Smooth muscle cell (in vitro differentiated cells): Measurements from ENCODE around the gene PTPRG. TPM values are rescaled to one million over a fixed set of nuclear protein-coding genes. Genes with fewer than 3 reads are reported as not detected.
A peak's percentile ranks its signal among the peaks of the same experiment; 100 is the strongest.

Experiments
- DNase-seq: peaks from one replicate; lab custom pipeline; 2025; ENCODE audit not compliant: unreplicated experiment; lab: John Stamatoyannopoulos, UW
- H2AFZ ChIP-seq: fragments of 200-600 bp; sonication (generic); 2 replicates; pipeline ENCODE4 v1.6.0; 2016; ENCODE audit warnings: antibody characterized with exemption, low read depth, mild to moderate bottlenecking
- H3F3A ChIP-seq: fragments of 200-600 bp; sonication (generic); 2 replicates; pipeline ENCODE4 v1.6.0; 2017; ENCODE audit warnings: antibody characterized with exemption, low read depth
- H3K27ac ChIP-seq: fragments of 200-600 bp; sonication (generic); 2 replicates; pipeline ENCODE4 v1.5.1; 2016; ENCODE audit warnings: low read depth, mild to moderate bottlenecking
- H3K27me3 ChIP-seq: fragments of 200-600 bp; sonication (generic); 2 replicates; pipeline ENCODE4 v1.6.1; 2016; ENCODE audit warnings: low read depth, mild to moderate bottlenecking
- H3K36me3 ChIP-seq: fragments of 200-600 bp; sonication (generic); 2 replicates; pipeline ENCODE4 v1.5.1; 2016; ENCODE audit warnings: low read depth
- H3K4me1 ChIP-seq: fragments of 200-600 bp; sonication (generic); 2 replicates; pipeline ENCODE4 v1.5.1; 2016; ENCODE audit warnings: low read depth
- H3K4me2 ChIP-seq: fragments of 200-600 bp; sonication (generic); 2 replicates; pipeline ENCODE4 v1.6.0; 2016; ENCODE audit warnings: mild to moderate bottlenecking
- H3K4me3 ChIP-seq: fragments of 200-600 bp; sonication (generic); 2 replicates; pipeline ENCODE4 v1.5.1; 2016; ENCODE audit warnings: mild to moderate bottlenecking
- H3K79me2 ChIP-seq: fragments of 200-600 bp; sonication (generic); 2 replicates; pipeline ENCODE4 v1.6.0; 2016; ENCODE audit warnings: low read depth, mild to moderate bottlenecking
- H3K9ac ChIP-seq: fragments of 200-600 bp; sonication (generic); 2 replicates; pipeline ENCODE4 v1.6.0; 2016; ENCODE audit warnings: low read depth
- H3K9me3 ChIP-seq: fragments of 200-600 bp; sonication (generic); replicated peaks from 2 replicates; pipeline ENCODE4 v1.5.1; 2016; ENCODE audit warnings: low read depth
- H4K20me1 ChIP-seq: fragments of 200-600 bp; sonication (generic); 2 replicates; pipeline ENCODE4 v1.6.0; 2016; ENCODE audit warnings: low read depth
- CTCF ChIP-seq: fragments of 200-600 bp; sonication (generic); IDR thresholded peaks from 2 replicates; pipeline ENCODE4 v1.5.1; 2017; ENCODE audit warnings: borderline replicate concordance, mild to moderate bottlenecking, antibody characterized with exemption; ENCODE audit not compliant: insufficient read depth, poor library complexity, severe bottlenecking
- WGBS: methylation state at CpG from one replicate; pipeline ENCODE4 v1.1.7; 2016; ENCODE audit warnings: low lambda C conversion rate; 5-methylcytosine and 5-hydroxymethylcytosine counted together
- polyA plus RNA-seq: library from polyadenylated mRNA; unstranded; fragments of >200 nt; fragmentation: Nextera tagmentation; extraction: Ambion mirVana; gene quantifications from 2 replicates; pipeline ENCODE4 v1.2.1, GENCODE V29; 2016
- total RNA-seq: library from RNA; depleted of rRNA; stranded (reverse); fragments of >200 nt; gene quantifications from 2 replicates; pipeline ENCODE4 v1.2.3, GENCODE V29; 2014

PTPRG gene
- total and polyA plus RNA-seq, 2 experiments from 2014 or later, result 21.2 to 87.3 TPM

- Histone ChIP-seq H3K4me3 (no peak overlapping the region), H3F3A (no peaks in the 10 kb centered on the region), H3K4me2 (no peak overlapping the region), H4K20me1 (no peaks in the 10 kb centered on the region), H3K27ac (no peak overlapping the region), H2AFZ (no peak overlapping the region), H3K27me3 (no peaks in the 10 kb centered on the region), H3K4me1 (no peaks in the 10 kb centered on the region), H3K9ac (no peak overlapping the region), H3K79me2 (no peaks in the 10 kb centered on the region), H3K36me3 (no peaks in the 10 kb centered on the region), H3K9me3 (no peaks in the 10 kb centered on the region)
- DNase-seq, result no peak
- 90% methylated on average over 8 of the region's 8 CpGs for WGBS
- TF ChIP-seq CTCF, result no peak
These were observed 764.5 kb downstream of the PTPRG start for GRCh38 chr3:62325896-62326295.

GRCh38 chr3:62329971-62330370 is 768.6 kb downstream of the PTPRG start:
- Histone ChIP-seq H2AFZ (no peak overlapping the region), H3K36me3 (no peaks in the 10 kb centered on the region), H3K79me2 (no peaks in the 10 kb centered on the region), H3K9ac (no peak overlapping the region), H3K27me3 (no peaks in the 10 kb centered on the region), H4K20me1 (no peaks in the 10 kb centered on the region), H3K27ac (no peak overlapping the region), H3K4me1 (no peaks in the 10 kb centered on the region), H3K4me3 (no peak overlapping the region), H3F3A (no peaks in the 10 kb centered on the region), H3K9me3 (no peaks in the 10 kb centered on the region), H3K4me2 (no peak overlapping the region)
- WGBS, result 92% methylated on average over 5 of the region's 5 CpGs
- no peak for DNase-seq
- TF ChIP-seq CTCF, result no peak

GRCh38 chr3:62332017-62332416 is 770.6 kb downstream of the PTPRG start:
- no peaks in the 10 kb centered on the region for H3K79me2 ChIP-seq
- no peaks in the 10 kb centered on the region for H3K36me3 ChIP-seq
- no peak overlapping the region for H2AFZ ChIP-seq
- no peaks in the 10 kb centered on the region for H3K4me1 ChIP-seq
- no peak overlapping the region for H3K4me2 ChIP-seq
- 82% methylated on average over 1 of the region's 1 CpG for WGBS
- no peaks in the 10 kb centered on the region for H3F3A ChIP-seq
- no peak for DNase-seq
- H3K9me3 ChIP-seq, result no peaks in the 10 kb centered on the region
- H3K27ac ChIP-seq, result no peak overlapping the region
- H3K27me3 ChIP-seq, result peaks cover 1% of the 10 kb centered on the region
- H4K20me1 ChIP-seq, result no peaks in the 10 kb centered on the region
- no peak for TF ChIP-seq CTCF
- H3K4me3 ChIP-seq, result no peak overlapping the region
- no peak overlapping the region for H3K9ac ChIP-seq

GRCh38 chr3:62332835-62333244 is 771.5 kb downstream of the PTPRG start:
- Histone ChIP-seq H3K36me3 (no peaks in the 10 kb centered on the region), H3K27ac (no peak overlapping the region), H3K9me3 (no peaks in the 10 kb centered on the region), H3K4me3 (no peak overlapping the region), H3K27me3 (peaks cover 10% of the 10 kb centered on the region), H3K4me1 (no peaks in the 10 kb centered on the region), H3K79me2 (no peaks in the 10 kb centered on the region), H3K9ac (no peak overlapping the region), H3K4me2 (no peak overlapping the region), H3F3A (no peaks in the 10 kb centered on the region), H2AFZ (no peak overlapping the region), H4K20me1 (no peaks in the 10 kb centered on the region)
- WGBS, result 56% methylated on average over 2 of the region's 2 CpGs
- no peak for DNase-seq
- TF ChIP-seq CTCF, result peak; percentile 69
